Transverse colon (tissue), 4 donors: Measurements from ENCODE around the gene DNAJC22. TPM values are rescaled to one million over a fixed set of nuclear protein-coding genes. Genes with fewer than 3 reads are reported as not detected.

Experiments
- DNase-seq: peaks from one replicate; pipeline ENCODE4 v3.0.0-alpha.2; 2019
- H3K27ac ChIP-seq, 4 donors: fragments of 200-600 bp; sonication (generic); 2 replicates each; pipeline ENCODE4 v1.5.1; 2016 to 2018; ENCODE audit warnings: inconsistent platforms in 4 of 4
- H3K27me3 ChIP-seq: fragments of 200-600 bp; sonication (generic); 2 replicates; pipeline ENCODE4 v1.5.1; 2017; ENCODE audit warnings: inconsistent platforms
- H3K36me3 ChIP-seq, 4 donors: fragments of 200-600 bp; sonication (generic); 2 replicates each; pipeline ENCODE4 v1.5.1; 2017 to 2019; ENCODE audit warnings: inconsistent platforms in 4 of 4
- H3K4me1 ChIP-seq, 4 donors: fragments of 200-600 bp; sonication (generic); 2 replicates each; pipeline ENCODE4 v1.5.1; 2017 to 2020; ENCODE audit warnings: inconsistent platforms in 4 of 4
- H3K4me3 ChIP-seq, 4 donors: fragments of 200-600 bp; sonication (generic); 1 replicate in 1 of 4; 2 replicates in 3 of 4; pipeline versions ENCODE4 v1.5.1 to v1.6.1; 2017 to 2019; ENCODE audit warnings: inconsistent platforms in 4 of 4
- H3K9me3 ChIP-seq, 2 donors: fragments of 200-600 bp; sonication (generic); 2 replicates each; pipeline ENCODE4 v1.5.1; 2017 to 2019; ENCODE audit warnings: inconsistent platforms in 2 of 2
- EP300 ChIP-seq: sonication (generic); formaldehyde crosslinking; IDR thresholded peaks from one replicate; pipeline ENCODE4 v1.6.1; 2017; ENCODE audit warnings: antibody characterized with exemption, low read depth
- POLR2A ChIP-seq: fragments of 450-650 bp; IDR thresholded peaks from one replicate; pipeline ENCODE4 v1.6.1; 2016; ENCODE audit warnings: antibody characterized with exemption, mild to moderate bottlenecking, moderate library complexity
- POLR2AphosphoS5 ChIP-seq, 3 donors: sonication (generic); formaldehyde crosslinking; IDR thresholded peaks; one replicate each; pipeline ENCODE4 v1.6.1; 2016; ENCODE audit warnings: antibody characterized with exemption in 3 of 3
- WGBS, 2 donors: methylation state at CpG; one replicate each; pipeline ENCODE4 v1.1.5; 2018; ENCODE audit warnings: low coverage in 1 of 2; 5-methylcytosine and 5-hydroxymethylcytosine counted together
- in situ Hi-C, 4 donors: fragments of 200-750 bp; cut with MboI; loops; one replicate each; pipeline versions ENCODE4 v1.15.0 to v1.15.1; 2017; ENCODE audit warnings: low sequenced_read_pairs in 3 of 4, low pct_ligation_motif_present in 1 of 4, low pct_unique_long_range_greater_than_20kb in 1 of 4
- intact Hi-C: fragments of 100-400 bp; cut with DNase I; formaldehyde crosslinking; loops from one replicate; pipeline ENCODE4 v1.15.1; 2023; ENCODE audit warnings: low total_unique reads
- total RNA-seq, 4 donors: library from RNA; depleted of rRNA; stranded (reverse); fragments of >200 nt; gene quantifications; one replicate each; pipeline ENCODE4 v1.1.0, GENCODE V29; 2016
- TF ChIP-seq, protein P1 (sequence below), 5 experiments: fragments of 200-600 bp in 3 of 5; fragments of 450-650 bp in 2 of 5; sonication (generic) in 3 of 5; IDR thresholded peaks; 1 replicate in 2 of 5; 2 replicates in 3 of 5; pipeline ENCODE4 v1.5.1; 2016 to 2017; ENCODE audit warnings: antibody characterized with exemption in 5 of 5, inconsistent platforms in 3 of 5, mild to moderate bottlenecking in 2 of 5, moderate library complexity in 1 of 5

DNAJC22 gene
- total RNA-seq, 4 donors from 2014 or later, result 25.4 to 43.8 (median 39.2) TPM

DNA sequence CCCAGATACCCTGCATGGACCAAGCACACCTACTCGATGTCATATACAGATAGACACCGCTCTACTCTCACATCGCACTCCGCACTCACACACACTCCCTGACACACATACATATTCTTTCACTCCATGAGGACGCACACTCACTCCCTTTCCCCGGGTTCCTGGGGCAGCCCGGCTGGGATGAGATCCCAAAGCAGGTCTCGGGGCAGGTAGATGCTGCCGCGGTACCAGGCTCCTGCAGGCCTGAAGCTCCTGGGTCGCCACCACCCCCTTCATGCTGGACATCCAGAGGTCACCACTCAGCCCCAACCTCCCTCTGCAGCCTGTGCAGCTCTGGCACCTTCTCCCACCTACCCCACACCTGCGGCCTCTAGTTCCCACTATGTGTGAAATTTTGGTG is 12.0 kb upstream of the DNAJC22 start:
- H3K9me3 ChIP-seq, result no peaks in the 10 kb centered on the region
- no peak overlapping the region for H3K27ac ChIP-seq
- in situ Hi-C loops, result loop anchor here in 1 of 4 donors (10.0 kb wide), 1 partner anchor 50 kb away; no protein-coding TSS in a partner anchor
- 75 to 89% methylated on average over 3 to 12 of the region's 12 CpGs for WGBS, 2 donors
- TF ChIP-seq POLR2AphosphoS5 (IDR thresholded peaks at IDR 0.05) (no peak), POLR2A (no peak), EP300 (no peak)
- TF ChIP-seq, protein P1, sequence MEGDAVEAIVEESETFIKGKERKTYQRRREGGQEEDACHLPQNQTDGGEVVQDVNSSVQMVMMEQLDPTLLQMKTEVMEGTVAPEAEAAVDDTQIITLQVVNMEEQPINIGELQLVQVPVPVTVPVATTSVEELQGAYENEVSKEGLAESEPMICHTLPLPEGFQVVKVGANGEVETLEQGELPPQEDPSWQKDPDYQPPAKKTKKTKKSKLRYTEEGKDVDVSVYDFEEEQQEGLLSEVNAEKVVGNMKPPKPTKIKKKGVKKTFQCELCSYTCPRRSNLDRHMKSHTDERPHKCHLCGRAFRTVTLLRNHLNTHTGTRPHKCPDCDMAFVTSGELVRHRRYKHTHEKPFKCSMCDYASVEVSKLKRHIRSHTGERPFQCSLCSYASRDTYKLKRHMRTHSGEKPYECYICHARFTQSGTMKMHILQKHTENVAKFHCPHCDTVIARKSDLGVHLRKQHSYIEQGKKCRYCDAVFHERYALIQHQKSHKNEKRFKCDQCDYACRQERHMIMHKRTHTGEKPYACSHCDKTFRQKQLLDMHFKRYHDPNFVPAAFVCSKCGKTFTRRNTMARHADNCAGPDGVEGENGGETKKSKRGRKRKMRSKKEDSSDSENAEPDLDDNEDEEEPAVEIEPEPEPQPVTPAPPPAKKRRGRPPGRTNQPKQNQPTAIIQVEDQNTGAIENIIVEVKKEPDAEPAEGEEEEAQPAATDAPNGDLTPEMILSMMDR (IDR thresholded peaks at IDR 0.05), result no peak
- H3K4me1 ChIP-seq, result peaks cover 4 to 31% (median 18%) of the 10 kb centered on the region in 4 donors
- no peak overlapping the region for H3K4me3 ChIP-seq
- no peaks in the 10 kb centered on the region for H3K36me3 ChIP-seq
- peaks cover 71% of the 10 kb centered on the region for H3K27me3 ChIP-seq
- DNase-seq, result no peak
- intact Hi-C loops, result no loop called here

DNA sequence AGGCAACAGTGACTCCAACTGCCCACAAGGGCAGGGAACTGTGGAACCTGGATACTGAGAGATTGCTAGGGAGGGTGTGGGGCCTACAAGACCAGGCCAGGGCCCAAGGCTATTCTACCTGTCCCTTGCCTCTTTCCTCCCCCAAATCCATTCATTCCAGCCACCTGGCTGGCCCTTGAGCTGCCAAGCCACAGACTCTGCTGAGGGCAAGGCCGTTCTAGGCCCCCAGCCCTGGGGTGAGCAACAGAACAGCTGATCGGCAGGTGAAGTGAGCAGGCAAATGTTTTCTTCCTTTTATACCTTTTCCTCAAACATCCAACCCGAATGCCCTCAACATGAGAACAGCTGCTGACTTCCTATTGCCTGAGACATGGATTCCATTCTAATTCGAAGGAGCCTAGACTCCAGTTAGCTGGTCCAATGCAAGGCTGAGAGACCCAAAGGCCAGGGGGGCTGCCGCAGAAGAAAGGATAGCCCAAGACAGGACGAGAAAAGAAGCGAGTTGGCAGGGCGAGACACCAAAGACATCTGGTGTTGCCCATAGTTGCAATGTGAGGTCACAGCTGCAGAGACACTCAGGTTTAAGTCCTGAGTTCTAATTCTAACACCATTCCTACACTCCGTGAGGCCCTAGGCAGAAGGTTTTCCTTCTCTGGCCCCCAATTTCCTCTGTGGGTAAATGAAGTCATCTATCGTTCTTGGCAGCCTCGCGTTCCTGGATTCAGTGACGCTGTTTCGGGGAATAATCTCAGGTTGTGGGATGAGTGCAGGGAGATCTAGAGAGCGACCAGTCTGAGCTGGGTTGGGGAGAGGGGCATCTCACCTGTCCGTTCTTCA is 11.4 kb upstream of the DNAJC22 start:
- 75 to 76% methylated on average over 5 to 16 of the region's 16 CpGs for WGBS, 2 donors
- H3K27me3 ChIP-seq, result peaks cover 71% of the 10 kb centered on the region
- in situ Hi-C loops (loop anchor here in 1 of 4 donors (10.0 kb wide), 1 partner anchor 51 kb away; no protein-coding TSS in a partner anchor), intact Hi-C loops (no loop called here)
- H3K36me3 ChIP-seq, result no peaks in the 10 kb centered on the region
- no peaks in the 10 kb centered on the region for H3K9me3 ChIP-seq
- H3K27ac ChIP-seq, result no peak overlapping the region
- peaks cover 4 to 33% (median 18%) of the 10 kb centered on the region in 4 donors for H3K4me1 ChIP-seq
- TF ChIP-seq POLR2A, result no peak
- no peak overlapping the region for H3K4me3 ChIP-seq
- DNase-seq, result no peak

DNA sequence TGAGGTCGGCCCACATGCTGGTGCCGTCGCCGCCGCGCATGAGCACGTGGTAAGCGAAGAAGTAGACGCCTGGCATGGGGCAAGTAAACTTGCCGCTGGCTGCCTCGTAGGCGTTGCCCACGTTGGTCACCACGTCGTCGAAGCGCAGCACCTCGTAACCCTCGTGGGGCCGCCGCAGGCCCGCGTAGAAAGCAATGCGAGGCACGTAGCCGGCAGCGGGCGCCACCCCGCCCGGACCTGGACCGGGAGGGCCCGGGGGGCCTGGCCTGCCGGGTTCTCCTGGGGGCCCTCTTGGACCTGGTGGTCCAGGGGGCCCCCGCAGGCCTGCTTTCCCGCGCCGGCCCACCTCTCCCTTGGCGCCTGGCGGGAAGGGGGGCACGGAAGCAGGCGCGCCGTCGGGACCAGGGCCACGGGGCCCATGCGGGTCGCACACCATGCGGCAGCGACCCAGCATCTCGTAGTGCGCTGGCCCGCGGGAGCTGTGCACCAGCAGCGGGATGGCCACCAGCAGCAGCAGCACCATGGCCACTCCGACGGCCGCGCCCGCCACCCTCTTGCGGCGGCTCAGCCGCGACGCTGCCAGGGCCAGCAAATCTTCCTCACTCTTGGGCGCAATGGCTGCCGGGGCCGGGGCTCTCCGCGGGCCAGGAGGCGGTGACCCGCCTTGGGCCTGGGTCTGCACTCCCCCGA is 10.6 kb upstream of the DNAJC22 start:
- no peaks in the 10 kb centered on the region for H3K9me3 ChIP-seq
- intact Hi-C loops (no loop called here), in situ Hi-C loops (loop anchor here in 1 of 4 donors (10.0 kb wide), 1 partner anchor 51 kb away; no protein-coding TSS in a partner anchor)
- no peak for DNase-seq
- H3K36me3 ChIP-seq, result no peaks in the 10 kb centered on the region
- H3K4me3 ChIP-seq, result peak overlapping the region in 1 of 4 donors; percentile 26
- no peak overlapping the region for H3K27ac ChIP-seq
- peaks cover 4 to 32% (median 18%) of the 10 kb centered on the region in 4 donors for H3K4me1 ChIP-seq
- TF ChIP-seq, protein P1 (IDR thresholded peaks at IDR 0.05), result no peak
- TF ChIP-seq EP300 (no peak), POLR2AphosphoS5 (IDR thresholded peaks at IDR 0.05) (no peak), POLR2A (no peak)
- peaks cover 71% of the 10 kb centered on the region for H3K27me3 ChIP-seq
- WGBS, 2 donors, result 35% methylated on average over 41 of the region's 72 CpGs; no CpG with 5 or more reads in 1 of the 2 donors

DNA sequence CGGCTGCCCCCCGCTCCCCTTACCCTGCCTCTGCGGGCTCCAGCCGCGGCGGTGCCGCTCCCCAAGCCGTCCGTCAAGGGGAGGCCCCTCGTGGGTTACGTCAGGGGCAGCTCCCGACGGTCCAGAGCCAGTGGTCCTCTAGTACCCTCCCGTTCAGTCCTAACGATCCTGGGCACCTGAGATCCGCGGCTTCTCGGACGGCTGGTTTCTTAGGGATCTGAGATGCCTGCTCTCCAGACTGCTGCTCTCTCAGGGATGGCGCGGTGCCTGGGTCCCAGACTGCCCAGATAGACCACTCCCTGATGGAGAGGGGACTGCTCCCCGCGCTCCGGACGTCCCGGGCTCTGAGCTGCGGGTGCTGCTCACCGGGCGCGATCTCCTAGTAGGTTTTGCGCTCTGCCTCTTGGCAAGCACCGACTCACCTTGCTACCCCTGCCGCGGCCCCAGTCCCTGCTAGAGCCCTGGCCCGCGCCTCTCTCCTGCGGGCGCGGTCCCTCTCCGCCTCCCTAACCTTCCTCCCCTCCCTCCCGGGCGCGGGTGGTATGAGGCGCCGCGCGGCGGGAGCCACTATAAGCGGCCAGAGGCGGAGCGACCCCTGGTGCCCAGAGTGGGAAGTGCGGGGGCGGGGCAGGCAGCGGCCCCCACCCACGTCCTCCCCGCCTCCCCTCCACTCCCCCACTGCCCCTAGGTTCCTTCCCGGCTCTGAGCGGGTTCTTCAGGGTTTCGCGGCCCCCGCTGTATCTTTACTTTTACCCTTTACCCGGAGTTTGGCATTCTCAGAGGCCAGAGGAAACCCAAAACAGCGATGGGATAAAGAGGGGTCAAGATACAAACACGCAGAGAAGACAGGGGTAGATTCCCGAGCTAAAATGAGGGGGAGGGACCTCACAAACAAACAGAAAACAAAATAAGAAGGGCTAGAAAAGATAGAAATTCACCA is 9.8 kb upstream of the DNAJC22 start, which contains the start of gene C1QL4:
Gene C1QL4, minus strand, starts transcription at position 544 of the 940 bp plus-strand sequence. CDS start 711 bp downstream, outside the sequence.
- DNase-seq, result peak; percentile 87
- intact Hi-C loops, result no loop called here
- H3K4me1 ChIP-seq, result peaks cover 4 to 27% (median 17%) of the 10 kb centered on the region in 4 donors
- H3K4me3 ChIP-seq, result peak within 1 kb of the TSS in 2 of 4 donors; percentile 26 to 45
- in situ Hi-C loops, result loop anchor here in 1 of 4 donors (10.0 kb wide), 1 partner anchor 52 kb away; no protein-coding TSS in a partner anchor
- H3K27me3 ChIP-seq, result peaks cover 79% of the 10 kb centered on the region
- WGBS, 2 donors, result 4% methylated on average over 51 of the region's 65 CpGs; no CpG with 5 or more reads in 1 of the 2 donors
- H3K27ac ChIP-seq, result no peak within 1 kb of the TSS
- no peaks in the 10 kb centered on the region for H3K9me3 ChIP-seq
- TF ChIP-seq, protein P1 (IDR thresholded peaks at IDR 0.05), result peak; percentile 84 to 99 (median 99)
- no peak for TF ChIP-seq EP300
- no peaks in the 10 kb centered on the region for H3K36me3 ChIP-seq
